GM21528 (cell line): ENCODE measurements around the gene ZNF160.

Experiments used
- ATAC-seq: cut with Tn5 transposase; IDR thresholded peaks from one replicate; pipeline ENCODE4 v1.9.1; 2021; ENCODE audit warnings: mild to moderate bottlenecking, moderate library complexity; ENCODE audit not compliant: unreplicated experiment, low FRiP score

Gene ZNF160

GRCh38 chr19:53094754-53095575 is 8.3 kb downstream of the ZNF160 start:
- no peak for ATAC-seq

GRCh38 chr19:53092723-53093122 is 10.5 kb downstream of the ZNF160 start:
- no peak for ATAC-seq

- ATAC-seq = no peak
Measured at GRCh38 chr19:53091413-53092254, 11.6 kb downstream of the ZNF160 start.

- ATAC-seq = no peak
Measured at GRCh38 chr19:53088091-53088490, 15.1 kb downstream of the ZNF160 start.

DNA sequence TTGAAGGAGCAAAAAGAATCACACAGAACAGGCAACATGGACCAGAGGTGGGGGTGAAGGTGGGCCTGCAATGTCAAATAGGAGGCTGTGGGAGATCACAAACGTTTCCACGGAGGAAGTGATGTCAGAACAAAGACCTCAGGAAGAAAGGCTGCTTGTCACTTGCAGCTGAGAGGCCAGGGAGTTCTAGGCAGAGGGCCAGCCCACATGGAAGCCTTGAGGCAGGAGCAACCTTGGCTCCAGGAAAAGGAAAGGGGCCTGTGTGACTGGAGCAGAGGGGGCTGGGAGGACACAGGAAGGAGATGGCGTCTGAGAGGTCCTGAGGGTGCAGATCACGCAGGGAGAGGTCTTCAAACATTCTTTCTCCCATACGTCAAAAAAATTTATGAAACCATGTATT is 16.3 kb downstream of the ZNF160 start:
- ATAC-seq = no peak

DNA sequence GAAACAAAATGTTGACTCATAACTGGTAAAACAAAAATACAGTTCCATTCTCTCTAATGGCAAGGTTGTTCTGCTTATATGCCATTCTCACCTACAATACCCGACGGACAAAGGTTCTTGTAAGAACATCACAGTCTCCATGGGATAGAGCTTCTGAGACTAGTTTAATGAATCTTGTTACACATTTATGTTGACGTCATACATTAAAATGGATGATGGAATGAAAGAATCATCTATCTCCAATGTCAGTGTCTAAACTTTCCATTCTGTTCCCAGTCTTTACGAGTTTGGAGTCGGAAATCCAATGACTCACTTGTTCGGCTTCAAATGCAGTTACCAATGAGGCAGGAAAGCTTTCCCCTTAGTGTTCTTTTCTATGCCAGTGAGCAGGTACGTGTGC is 17.7 kb downstream of the ZNF160 start:
- no peak for ATAC-seq

DNA sequence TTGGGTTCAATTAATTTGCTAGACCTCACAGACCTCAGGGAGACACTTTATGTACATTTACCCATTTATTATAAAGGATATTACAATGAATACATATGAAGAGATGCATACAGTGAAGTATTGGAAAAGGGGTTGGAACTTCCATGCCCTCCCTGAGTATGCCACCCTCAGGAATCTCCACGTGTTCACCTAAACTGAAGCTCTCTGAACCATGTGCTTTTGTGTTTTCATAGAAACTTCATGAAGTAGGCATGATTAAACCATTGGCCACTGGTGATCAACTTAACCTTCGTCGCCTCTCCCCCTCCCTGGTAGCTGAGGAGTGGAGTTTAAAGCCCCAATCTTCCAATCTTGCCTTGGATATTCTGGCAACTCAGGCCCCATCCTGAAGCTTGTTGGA is 20.3 kb downstream of the ZNF160 start:
- no peak for ATAC-seq

- no peak for ATAC-seq
Measured at GRCh38 chr19:53079313-53079924, 23.8 kb downstream of the ZNF160 start.

DNA sequence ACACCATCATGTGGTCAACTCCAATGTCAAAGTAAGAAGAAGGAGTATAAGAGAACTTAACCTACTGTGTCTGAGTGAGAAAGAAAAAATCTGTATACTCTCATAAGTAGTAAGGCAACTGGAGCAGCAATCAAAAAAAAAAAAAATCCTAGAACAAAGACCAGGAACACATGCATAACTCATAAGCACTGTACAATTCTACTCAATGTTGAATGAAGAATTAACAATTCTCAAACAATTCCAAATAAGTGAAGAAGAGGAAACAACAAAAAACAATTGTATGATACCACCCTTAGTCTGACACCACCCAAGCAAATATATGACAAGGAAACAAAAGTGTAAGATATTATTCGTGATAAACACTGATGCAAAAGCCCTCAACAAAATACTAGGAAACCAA is 24.6 kb downstream of the ZNF160 start:
- ATAC-seq = no peak

DNA sequence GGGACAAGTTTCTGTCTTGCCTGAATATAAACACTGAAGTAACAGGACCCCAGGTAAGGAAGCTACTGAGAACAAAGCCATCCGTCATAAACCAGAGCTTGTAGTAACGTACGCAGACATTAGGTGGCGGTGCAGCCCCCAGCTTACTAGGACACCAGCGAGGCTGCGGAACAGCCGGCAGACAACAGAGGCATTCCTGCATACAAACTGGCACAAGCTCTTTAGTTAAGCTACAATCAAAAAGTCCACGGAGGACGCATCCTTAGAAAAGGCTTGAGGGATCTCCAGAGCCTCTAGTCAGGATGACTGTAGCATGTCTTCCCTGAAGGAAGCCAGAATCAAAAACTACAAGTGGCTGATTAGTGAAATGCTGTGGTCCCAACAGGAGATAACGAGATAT is 26.2 kb downstream of the ZNF160 start:
- ATAC-seq = no peak

- ATAC-seq = no peak
Measured at GRCh38 chr19:53068834-53069233, 34.4 kb downstream of the ZNF160 start.

DNA sequence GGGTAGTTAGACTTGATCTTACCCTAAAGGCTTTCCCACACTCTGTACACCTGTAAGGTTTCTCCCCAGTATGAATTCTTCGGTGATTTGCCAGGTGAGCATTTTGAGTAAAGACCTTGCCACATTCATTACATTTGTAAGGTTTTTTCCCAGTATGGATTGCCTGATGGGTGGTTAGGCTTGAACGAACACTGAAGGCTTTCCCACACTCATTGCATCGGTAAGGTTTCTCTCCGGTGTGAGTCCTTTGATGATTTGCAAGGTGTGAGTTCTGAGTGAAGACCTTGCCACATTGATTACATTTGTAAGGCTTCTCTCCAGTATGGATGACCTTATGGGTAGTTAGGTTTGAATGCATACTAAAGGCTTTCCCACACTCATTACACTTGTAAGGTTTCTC is 35.0 kb downstream of the ZNF160 start:
- ATAC-seq = no peak

DNA sequence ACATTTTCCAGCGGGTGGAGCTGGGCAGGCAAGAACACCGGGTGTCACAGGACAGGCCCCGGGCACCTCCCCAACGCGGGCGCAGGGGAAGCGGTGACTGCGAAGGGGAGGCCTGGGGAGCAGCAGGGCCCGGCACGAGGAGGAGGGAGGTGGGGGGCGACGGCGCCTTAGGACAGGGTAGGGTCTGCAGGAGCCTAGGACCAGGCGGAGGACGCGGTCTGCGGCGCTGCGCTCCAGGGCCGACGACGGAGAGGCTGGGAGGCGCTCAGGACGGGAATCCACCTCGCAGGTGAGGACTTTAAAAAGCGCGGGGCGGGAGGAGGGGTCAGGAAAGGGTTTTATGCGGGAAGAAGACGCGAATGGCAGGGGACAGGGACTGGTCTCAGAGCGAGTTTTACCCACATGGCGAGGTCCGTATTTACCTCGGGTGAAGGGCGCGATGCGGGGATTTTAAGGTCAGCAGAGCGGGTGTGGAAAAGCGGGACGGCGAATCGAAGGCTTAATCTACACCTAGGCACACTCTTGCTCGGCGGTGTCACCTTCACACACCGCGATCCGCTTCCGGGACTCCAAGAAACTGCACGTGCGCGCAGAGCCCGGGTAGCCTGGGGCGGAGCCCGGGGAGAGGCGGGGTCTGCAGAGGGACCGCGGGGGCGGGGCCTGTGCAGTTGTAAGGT is 45.2 kb downstream of the ZNF160 start:
- no peak for ATAC-seq

- ATAC-seq = no peak
Measured at GRCh38 chr19:53055117-53055516, 48.1 kb downstream of the ZNF160 start.

- no peak for ATAC-seq
Measured at GRCh38 chr19:53047379-53047778, 55.8 kb downstream of the ZNF160 start.

DNA sequence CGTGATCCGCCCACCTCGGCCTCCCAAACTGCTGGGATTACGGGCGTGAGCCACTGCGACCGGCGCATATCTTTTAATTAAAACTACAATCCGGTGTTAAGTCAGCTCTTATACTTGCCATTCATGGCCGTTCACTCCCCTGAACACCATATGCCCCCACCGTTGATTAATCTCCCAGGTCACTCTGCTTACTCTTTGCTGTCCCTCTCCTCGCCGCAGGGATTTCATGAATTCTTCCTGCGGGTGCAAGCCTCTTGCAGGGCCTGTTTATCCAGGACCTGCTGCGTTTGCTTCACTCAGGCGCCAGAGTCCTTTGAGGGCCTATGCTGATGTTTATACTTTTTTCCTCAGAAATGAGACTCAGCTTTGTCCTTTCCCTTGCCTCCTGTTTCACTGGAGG is 57.7 kb downstream of the ZNF160 start:
- no peak for ATAC-seq

GRCh38 chr19:53041366-53041765 is 61.9 kb downstream of the ZNF160 start:
- no peak for ATAC-seq

GRCh38 chr19:53037101-53038097 is 65.8 kb downstream of the ZNF160 start:
- no peak for ATAC-seq

DNA sequence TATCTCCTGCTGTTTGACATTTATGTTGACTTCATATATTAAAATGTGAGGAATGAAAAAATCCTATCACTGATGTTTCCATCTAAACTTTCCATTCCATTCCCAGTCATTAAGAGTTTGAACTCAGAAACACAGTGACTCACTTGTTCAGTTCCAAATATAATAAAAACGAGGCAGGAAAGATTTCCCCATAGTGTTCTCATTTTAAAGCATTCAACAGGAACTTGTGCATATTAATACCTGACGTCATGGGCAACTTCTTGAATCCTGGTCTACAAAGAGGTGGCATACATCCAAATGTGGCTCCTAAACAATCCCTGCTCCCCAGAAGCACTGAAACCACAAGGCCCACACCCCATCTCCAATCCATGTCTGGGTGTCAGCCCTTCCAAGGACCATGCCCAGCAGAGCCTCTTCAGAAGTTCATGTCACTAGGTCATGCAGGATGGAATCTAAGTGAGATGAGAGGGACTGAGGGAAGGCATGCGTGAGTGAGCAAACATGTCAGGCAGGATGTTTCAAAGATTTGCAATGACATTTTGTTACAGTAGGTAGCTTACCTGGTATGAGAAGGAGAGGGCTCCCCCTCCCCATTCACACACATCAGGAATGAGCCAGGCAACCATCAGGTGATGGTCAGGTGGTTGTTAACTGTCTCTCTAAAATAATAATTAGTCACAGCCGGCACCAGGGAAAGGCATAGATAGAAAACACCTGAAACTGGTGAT is 68.1 kb downstream of the ZNF160 start:
- no peak for ATAC-seq
